Thoracic aorta (tissue), 2 donors: Measurements from ENCODE around the gene GAL. TPM values are rescaled to one million over a fixed set of nuclear protein-coding genes. Genes with fewer than 3 reads are reported as not detected.

Experiments
- ATAC-seq: fragments of 150-250 bp; one replicate; pipeline ENCODE4 v1.8.0; 2017; ENCODE audit warnings: low read depth; ENCODE audit not compliant: insufficient number of reproducible peaks, low FRiP score
- DNase-seq: peaks from one replicate; pipeline ENCODE4 v3.0.0-alpha.2; 2020; ENCODE audit warnings: low spot score
- H3K27ac ChIP-seq, 2 donors: fragments of 200-600 bp; sonication (generic); 1 replicate in 1 of 2; 2 replicates in 1 of 2; pipeline ENCODE4 v1.5.1; 2016; ENCODE audit warnings: mild to moderate bottlenecking in 2 of 2, moderate library complexity in 2 of 2
- H3K27me3 ChIP-seq: fragments of 200-600 bp; sonication (generic); replicated peaks from 2 replicates; pipeline ENCODE4 v1.6.0; 2016; ENCODE audit warnings: mild to moderate bottlenecking; ENCODE audit not compliant: insufficient read depth
- H3K36me3 ChIP-seq: fragments of 200-600 bp; sonication (generic); one replicate; pipeline ENCODE4 v1.5.1; 2016
- H3K4me1 ChIP-seq, 2 donors: fragments of 200-600 bp; sonication (generic); 1 replicate in 1 of 2; 2 replicates in 1 of 2; pipeline versions ENCODE4 v1.5.1 to v1.6.0; 2016; ENCODE audit warnings: low read depth in 2 of 2, mild to moderate bottlenecking in 1 of 2; ENCODE audit not compliant: control insufficient read depth in 1 of 2
- H3K4me3 ChIP-seq: fragments of 200-600 bp; sonication (generic); 2 replicates; pipeline ENCODE4 v1.5.1; 2016; ENCODE audit warnings: mild to moderate bottlenecking
- H3K9me3 ChIP-seq: fragments of 200-600 bp; sonication (generic); 2 replicates; pipeline ENCODE4 v1.5.1; 2016
- total RNA-seq, 2 donors: library from RNA; depleted of rRNA; stranded (reverse); fragments of >200 nt; gene quantifications; one replicate each; pipeline versions ENCODE4 v1.1.0 to v1.2.3, GENCODE V29; 2016
- TF ChIP-seq, protein P1 (sequence below): fragments of 200-600 bp; sonication (generic); IDR thresholded peaks from one replicate; pipeline ENCODE4 v1.5.1; 2019; ENCODE audit warnings: antibody characterized with exemption

The GAL gene
- total RNA-seq, 2 donors from 2014 or later: not detected

GRCh38 chr11:68646832-68647231 is 37.5 kb upstream of the GAL start:
- no peak for ATAC-seq
- H3K4me3 ChIP-seq: no peak overlapping the region
- no peaks in the 10 kb centered on the region for H3K4me1 ChIP-seq

DNA sequence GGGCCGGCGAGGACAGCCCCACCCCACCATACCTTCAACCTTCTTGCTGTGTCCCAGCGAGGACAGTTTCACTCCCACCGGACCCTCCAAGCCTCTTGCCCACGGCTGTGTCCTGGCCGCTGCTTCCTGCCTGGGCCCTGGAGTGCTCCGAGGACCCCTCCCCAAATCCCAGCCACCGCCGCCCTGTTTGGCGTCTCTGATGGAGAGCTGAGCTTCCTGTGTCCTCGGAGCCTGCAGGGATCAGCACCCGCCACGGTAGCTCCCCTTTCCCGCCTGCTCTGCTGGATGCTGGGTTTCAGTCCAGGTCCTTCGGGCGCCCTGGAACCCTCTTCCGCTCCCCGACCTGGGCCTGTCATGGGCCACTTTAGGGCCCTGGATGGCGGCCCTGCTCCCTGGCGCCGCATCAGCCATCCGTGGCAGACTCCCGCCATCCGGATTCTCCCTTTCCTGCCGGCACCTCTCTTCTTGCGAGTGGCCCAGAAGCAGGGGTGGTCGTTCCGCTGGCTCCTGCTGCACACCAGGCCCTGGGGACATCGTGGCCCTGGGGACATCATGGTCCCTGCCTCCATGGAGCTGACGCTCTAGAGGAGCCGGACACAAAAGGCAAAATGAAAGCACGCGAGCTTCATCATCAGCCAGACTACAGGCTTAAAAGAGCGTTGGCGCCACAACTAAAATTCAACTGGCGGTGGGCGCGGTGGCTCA is 34.3 kb upstream of the GAL start:
- Histone ChIP-seq H3K36me3 (no peaks in the 10 kb centered on the region), H3K4me1 (no peaks in the 10 kb centered on the region), H3K4me3 (no peak overlapping the region), H3K27me3 (no peaks in the 10 kb centered on the region), H3K27ac (no peak overlapping the region), H3K9me3 (peaks cover 15% of the 10 kb centered on the region)
- no peak for DNase-seq
- no peak for ATAC-seq
- TF ChIP-seq, protein P1, sequence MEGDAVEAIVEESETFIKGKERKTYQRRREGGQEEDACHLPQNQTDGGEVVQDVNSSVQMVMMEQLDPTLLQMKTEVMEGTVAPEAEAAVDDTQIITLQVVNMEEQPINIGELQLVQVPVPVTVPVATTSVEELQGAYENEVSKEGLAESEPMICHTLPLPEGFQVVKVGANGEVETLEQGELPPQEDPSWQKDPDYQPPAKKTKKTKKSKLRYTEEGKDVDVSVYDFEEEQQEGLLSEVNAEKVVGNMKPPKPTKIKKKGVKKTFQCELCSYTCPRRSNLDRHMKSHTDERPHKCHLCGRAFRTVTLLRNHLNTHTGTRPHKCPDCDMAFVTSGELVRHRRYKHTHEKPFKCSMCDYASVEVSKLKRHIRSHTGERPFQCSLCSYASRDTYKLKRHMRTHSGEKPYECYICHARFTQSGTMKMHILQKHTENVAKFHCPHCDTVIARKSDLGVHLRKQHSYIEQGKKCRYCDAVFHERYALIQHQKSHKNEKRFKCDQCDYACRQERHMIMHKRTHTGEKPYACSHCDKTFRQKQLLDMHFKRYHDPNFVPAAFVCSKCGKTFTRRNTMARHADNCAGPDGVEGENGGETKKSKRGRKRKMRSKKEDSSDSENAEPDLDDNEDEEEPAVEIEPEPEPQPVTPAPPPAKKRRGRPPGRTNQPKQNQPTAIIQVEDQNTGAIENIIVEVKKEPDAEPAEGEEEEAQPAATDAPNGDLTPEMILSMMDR: no peak

More at GRCh38 chr11:68646832-68647231, 37.5 kb upstream of the GAL start:
- Histone ChIP-seq H3K36me3 (no peaks in the 10 kb centered on the region), H3K27me3 (no peaks in the 10 kb centered on the region), H3K27ac (no peak overlapping the region), H3K9me3 (peaks cover 15% of the 10 kb centered on the region)
- TF ChIP-seq, protein P1: no peak
- no peak for DNase-seq

DNA sequence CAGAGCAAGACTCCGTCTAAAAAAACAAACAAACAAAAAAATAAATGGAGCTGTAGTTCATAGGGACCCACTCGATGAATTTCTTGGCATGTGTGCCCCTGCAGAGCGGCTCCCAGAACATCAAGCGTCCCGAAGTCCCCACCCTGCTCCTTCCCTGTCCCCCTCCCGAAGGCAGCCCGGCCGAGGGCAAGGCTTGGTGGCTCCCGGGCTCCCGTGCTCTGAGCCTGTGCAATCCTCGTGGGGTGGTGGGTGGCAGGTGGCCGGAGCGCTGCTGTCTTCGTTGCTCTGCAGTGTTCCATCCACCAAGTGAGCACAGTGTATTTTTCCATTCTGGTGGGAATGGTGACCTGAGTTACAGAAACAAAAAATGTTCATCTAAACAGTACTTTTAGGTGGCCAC is 33.5 kb upstream of the GAL start:
- H3K36me3 ChIP-seq: no peaks in the 10 kb centered on the region
- H3K4me1 ChIP-seq: no peaks in the 10 kb centered on the region
- no peak overlapping the region for H3K4me3 ChIP-seq
- H3K27ac ChIP-seq: no peak overlapping the region
- TF ChIP-seq, protein P1: no peak
- H3K27me3 ChIP-seq: no peaks in the 10 kb centered on the region
- ATAC-seq (no peak), DNase-seq (no peak)
- peaks cover 15% of the 10 kb centered on the region for H3K9me3 ChIP-seq

GRCh38 chr11:68651208-68651984 is 32.9 kb upstream of the GAL start:
- no peaks in the 10 kb centered on the region for H3K36me3 ChIP-seq
- TF ChIP-seq, protein P1: no peak
- ATAC-seq (no peak), DNase-seq (no peak)
- H3K9me3 ChIP-seq: peaks cover 11% of the 10 kb centered on the region
- H3K4me1 ChIP-seq: no peaks in the 10 kb centered on the region
- no peaks in the 10 kb centered on the region for H3K27me3 ChIP-seq
- H3K27ac ChIP-seq: no peak overlapping the region
- no peak overlapping the region for H3K4me3 ChIP-seq

DNA sequence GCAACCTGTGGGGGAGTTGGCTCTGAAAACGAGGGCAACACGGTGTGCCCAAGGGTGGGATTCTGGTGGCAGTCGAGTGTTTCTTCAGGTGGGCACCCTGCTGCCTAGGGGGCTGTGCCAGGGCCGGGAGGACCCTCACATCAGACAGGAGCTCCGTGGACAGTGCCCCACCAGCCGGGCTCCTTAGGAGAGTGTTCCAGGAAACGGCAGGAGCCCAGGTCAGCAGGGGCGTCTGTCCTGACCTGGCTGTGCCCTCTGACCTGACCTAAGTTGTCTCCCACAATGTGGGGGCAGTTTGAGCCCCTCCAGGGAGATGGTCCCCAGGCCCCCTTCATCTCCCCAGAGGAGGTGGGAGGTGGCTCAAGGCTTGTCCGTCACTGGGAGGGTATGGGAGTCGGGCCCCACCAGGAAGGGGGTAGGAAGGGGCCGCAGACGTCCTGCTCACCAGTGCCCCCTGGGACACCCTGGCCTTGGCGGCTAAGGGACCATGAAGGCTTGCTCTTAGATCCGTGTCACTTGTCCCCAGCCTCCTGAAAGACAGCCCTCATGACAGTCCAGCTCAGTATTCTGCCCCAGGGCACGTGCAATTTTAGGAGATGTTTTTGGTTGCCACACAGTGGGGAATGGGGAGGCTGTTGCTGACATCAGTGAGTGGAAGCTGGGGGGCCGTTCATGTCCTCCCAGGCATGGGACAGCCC is 32.2 kb upstream of the GAL start:
- Histone ChIP-seq H3K9me3 (peaks cover 3% of the 10 kb centered on the region), H3K36me3 (no peaks in the 10 kb centered on the region), H3K4me1 (no peaks in the 10 kb centered on the region), H3K27ac (no peak overlapping the region), H3K27me3 (no peaks in the 10 kb centered on the region), H3K4me3 (no peak overlapping the region)
- TF ChIP-seq, protein P1: no peak
- ATAC-seq: no peak
- DNase-seq: no peak
